ENCODE measurements around the gene TRMT10B. TPM values are rescaled to one million over a fixed set of nuclear protein-coding genes. Genes with fewer than 3 reads are reported as not detected.

The TRMT10B gene
- total RNA-seq: 10 to 100 TPM in 1 of 4 donors, 1 to 10 TPM in 3; 5.5 to 11.2 (median 6.8) TPM

- H3K27me3 ChIP-seq: no peaks in the 10 kb centered on the region
- no peaks in the 10 kb centered on the region for H3K36me3 ChIP-seq
- H3K9me3 ChIP-seq: no peaks in the 10 kb centered on the region
- peak within 1 kb of the TSS; percentile 82 to 98 (median 84) for H3K4me3 ChIP-seq
- 4% methylated on average over 25 of the region's 40 CpGs for WGBS
- no peak for DNase-seq (ENCODE audit: extremely low spot score)
- intact Hi-C loops (cut with DNase I): no loop called here
- peak; percentile 14 to 38 for TF ChIP-seq POLR2AphosphoS5 (IDR thresholded peaks at IDR 0.05)
- no peak for TF ChIP-seq POLR2A (IDR thresholded peaks at IDR 0.05; ENCODE audit: low read depth)
- no peak for TF ChIP-seq EP300 (IDR thresholded peaks at IDR 0.05)
- peak in 2 of 3 experiments; percentile 12 to 20 for TF ChIP-seq CTCF (IDR thresholded peaks at IDR 0.05)
- peaks cover 14 to 27% (median 19%) of the 10 kb centered on the region in 4 donors for H3K4me1 ChIP-seq
- H3K27ac ChIP-seq (replicated peaks in 1 of 4): peak within 1 kb of the TSS; percentile 80 to 88 (median 84)
These were observed at the start of gene TRMT10B for GRCh38 chr9:37753489-37754190. TRMT10B (plus strand) TSS chr9:37753805; CDS start chr9:37761932, 8,127 bp downstream.

- Histone ChIP-seq H3K27ac (replicated peaks in 1 of 4) (no peak overlapping the region), H3K36me3 (no peaks in the 10 kb centered on the region), H3K4me1 (no peaks in the 10 kb centered on the region), H3K9me3 (no peaks in the 10 kb centered on the region), H3K4me3 (no peak overlapping the region), H3K27me3 (peaks cover 0 to 19% (median 0%) of the 10 kb centered on the region in 4 donors)
- intact Hi-C loops (cut with DNase I): no loop called here
- TF ChIP-seq POLR2AphosphoS5 (IDR thresholded peaks at IDR 0.05): no peak
- TF ChIP-seq CTCF (IDR thresholded peaks at IDR 0.05): no peak
- no peak for TF ChIP-seq EP300 (IDR thresholded peaks at IDR 0.05)
- no peak for TF ChIP-seq POLR2A (IDR thresholded peaks at IDR 0.05; ENCODE audit: low read depth)
- DNase-seq (ENCODE audit: extremely low spot score): no peak
- 89% methylated on average over 3 of the region's 3 CpGs for WGBS
These were observed 47.8 kb upstream of the TRMT10B start for GRCh38 chr9:37705787-37706186.

GRCh38 chr9:37706290-37706689, 47.3 kb upstream of the TRMT10B start:
- TF ChIP-seq CTCF (IDR thresholded peaks at IDR 0.05) (no peak), POLR2AphosphoS5 (IDR thresholded peaks at IDR 0.05) (no peak), POLR2A (IDR thresholded peaks at IDR 0.05; ENCODE audit: low read depth) (no peak), EP300 (IDR thresholded peaks at IDR 0.05) (no peak)
- Histone ChIP-seq H3K4me3 (no peak overlapping the region), H3K27ac (replicated peaks in 1 of 4) (no peak overlapping the region), H3K36me3 (no peaks in the 10 kb centered on the region), H3K9me3 (no peaks in the 10 kb centered on the region), H3K27me3 (peaks cover 0 to 19% (median 0%) of the 10 kb centered on the region in 4 donors), H3K4me1 (no peaks in the 10 kb centered on the region)
- 77% methylated on average over 3 of the region's 3 CpGs for WGBS
- DNase-seq (ENCODE audit: extremely low spot score): no peak
- intact Hi-C loops (cut with DNase I): no loop called here

- no peaks in the 10 kb centered on the region for H3K36me3 ChIP-seq
- H3K27ac ChIP-seq (replicated peaks in 1 of 4): no peak overlapping the region
- 86% methylated on average over 4 of the region's 4 CpGs for WGBS
- intact Hi-C loops (cut with DNase I): no loop called here
- no peaks in the 10 kb centered on the region for H3K9me3 ChIP-seq
- DNase-seq (ENCODE audit: extremely low spot score): no peak
- H3K4me1 ChIP-seq: no peaks in the 10 kb centered on the region
- no peak overlapping the region for H3K4me3 ChIP-seq
- TF ChIP-seq EP300 (IDR thresholded peaks at IDR 0.05): no peak
- TF ChIP-seq POLR2AphosphoS5 (IDR thresholded peaks at IDR 0.05): no peak
- no peak for TF ChIP-seq POLR2A (IDR thresholded peaks at IDR 0.05; ENCODE audit: low read depth)
- TF ChIP-seq CTCF (IDR thresholded peaks at IDR 0.05): no peak
- H3K27me3 ChIP-seq: peaks cover 0 to 19% (median 0%) of the 10 kb centered on the region in 4 donors
These were observed 45.9 kb upstream of the TRMT10B start for GRCh38 chr9:37707748-37708147.
